Measurements from ENCODE around the gene SLC17A1. TPM values are rescaled to one million over a fixed set of nuclear protein-coding genes. Genes with fewer than 3 reads are reported as not detected.

The SLC17A1 gene
- total and polyA plus RNA-seq, 8 donors: not detected

GRCh38 chr6:25788305-25788922, 43.4 kb downstream of the SLC17A1 start:
- 58 to 73% (median 66%) methylated on average over 4 of the region's 4 CpGs for WGBS, 5 donors
- Histone ChIP-seq H3K36me3 (no peaks in the 10 kb centered on the region), H3K4me1 (no peaks in the 10 kb centered on the region), H3K27ac (no peak overlapping the region), H3K9me3 (no peaks in the 10 kb centered on the region), H3K4me3 (no peak overlapping the region), H3K27me3 (no peaks in the 10 kb centered on the region)
- peak; percentile 59 to 69 for DNase-seq
- TF ChIP-seq CTCF (IDR thresholded peaks at IDR 0.05): peak in 5 of 7 experiments; percentile 21 to 77 (median 48)
- no peak for TF ChIP-seq POLR2AphosphoS5 (IDR thresholded peaks at IDR 0.05)
- intact Hi-C loops (cut with DNase I; ENCODE audit: low total_unique reads): no loop called here

- Histone ChIP-seq H3K4me3 (no peak overlapping the region), H3K4me1 (no peaks in the 10 kb centered on the region), H3K27me3 (no peaks in the 10 kb centered on the region), H3K36me3 (no peaks in the 10 kb centered on the region), H3K9me3 (no peaks in the 10 kb centered on the region), H3K27ac (no peak overlapping the region)
- WGBS, 5 donors: 43 to 66% (median 57%) methylated on average over 2 of the region's 2 CpGs
- no peak for DNase-seq
- TF ChIP-seq EP300 (IDR thresholded peaks at IDR 0.05) (no peak), POLR2A (IDR thresholded peaks at IDR 0.05) (no peak), POLR2AphosphoS5 (IDR thresholded peaks at IDR 0.05) (no peak), CTCF (IDR thresholded peaks at IDR 0.05) (no peak)
- intact Hi-C loops (cut with DNase I; ENCODE audit: low total_unique reads): no loop called here
Measured at GRCh38 chr6:25787428-25787827, 44.4 kb downstream of the SLC17A1 start.

- DNase-seq: no peak
- TF ChIP-seq EP300 (IDR thresholded peaks at IDR 0.05): no peak
- TF ChIP-seq POLR2A (IDR thresholded peaks at IDR 0.05): no peak
- TF ChIP-seq POLR2AphosphoS5 (IDR thresholded peaks at IDR 0.05): no peak
- Histone ChIP-seq H3K4me1 (no peaks in the 10 kb centered on the region), H3K36me3 (no peaks in the 10 kb centered on the region), H3K27ac (no peak overlapping the region), H3K9me3 (no peaks in the 10 kb centered on the region), H3K27me3 (no peaks in the 10 kb centered on the region), H3K4me3 (no peak overlapping the region)
- WGBS, 5 donors: 86 to 95% (median 92%) methylated on average over 1 of the region's 1 CpG
- intact Hi-C loops (cut with DNase I; ENCODE audit: low total_unique reads): no loop called here
Measured at GRCh38 chr6:25781134-25781533, 50.7 kb downstream of the SLC17A1 start.

GRCh38 chr6:25777856-25778649, 53.8 kb downstream of the SLC17A1 start:
- Histone ChIP-seq H3K9me3 (no peaks in the 10 kb centered on the region), H3K27me3 (no peaks in the 10 kb centered on the region), H3K36me3 (no peaks in the 10 kb centered on the region), H3K4me3 (no peak overlapping the region), H3K27ac (no peak overlapping the region), H3K4me1 (no peaks in the 10 kb centered on the region)
- intact Hi-C loops (cut with DNase I; ENCODE audit: low total_unique reads): no loop called here
- WGBS, 5 donors: 53 to 73% (median 61%) methylated on average over 4 of the region's 4 CpGs
- TF ChIP-seq EP300 (IDR thresholded peaks at IDR 0.05): no peak
- TF ChIP-seq POLR2A (IDR thresholded peaks at IDR 0.05): no peak
- no peak for DNase-seq

- H3K9me3 ChIP-seq: no peaks in the 10 kb centered on the region
Measured at GRCh38 chr6:25777031-25777430, 54.8 kb downstream of the SLC17A1 start.

More at GRCh38 chr6:25777031-25777430, 54.8 kb downstream of the SLC17A1 start:
- Histone ChIP-seq H3K27ac (no peak overlapping the region), H3K36me3 (no peaks in the 10 kb centered on the region), H3K4me1 (no peaks in the 10 kb centered on the region), H3K27me3 (no peaks in the 10 kb centered on the region), H3K4me3 (no peak overlapping the region)
- TF ChIP-seq POLR2AphosphoS5 (IDR thresholded peaks at IDR 0.05) (no peak), CTCF (IDR thresholded peaks at IDR 0.05) (no peak), POLR2A (IDR thresholded peaks at IDR 0.05) (no peak), EP300 (IDR thresholded peaks at IDR 0.05) (no peak)
- no peak for DNase-seq
- 35 to 89% (median 72%) methylated on average over 2 of the region's 2 CpGs for WGBS, 5 donors
- intact Hi-C loops (cut with DNase I; ENCODE audit: low total_unique reads): no loop called here
